Uterus (tissue), 2 donors: ENCODE measurements around the gene CHST9.

ENCODE experiments used
- POLR2A ChIP-seq, 2 donors: fragments of 450-650 bp; IDR thresholded peaks; one replicate each; pipeline ENCODE4 v1.6.1; 2016; ENCODE audit warnings: antibody characterized with exemption in 2 of 2, mild to moderate bottlenecking in 1 of 2, moderate library complexity in 1 of 2
- TF ChIP-seq, protein P1 (sequence below), 4 experiments: fragments of 200-600 bp in 2 of 4; fragments of 450-650 bp in 2 of 4; sonication (generic) in 2 of 4; IDR thresholded peaks; one replicate each; pipeline ENCODE4 v1.5.1; 2016 to 2019; ENCODE audit warnings: antibody characterized with exemption in 4 of 4, mild to moderate bottlenecking in 2 of 4, moderate library complexity in 1 of 4

DNA sequence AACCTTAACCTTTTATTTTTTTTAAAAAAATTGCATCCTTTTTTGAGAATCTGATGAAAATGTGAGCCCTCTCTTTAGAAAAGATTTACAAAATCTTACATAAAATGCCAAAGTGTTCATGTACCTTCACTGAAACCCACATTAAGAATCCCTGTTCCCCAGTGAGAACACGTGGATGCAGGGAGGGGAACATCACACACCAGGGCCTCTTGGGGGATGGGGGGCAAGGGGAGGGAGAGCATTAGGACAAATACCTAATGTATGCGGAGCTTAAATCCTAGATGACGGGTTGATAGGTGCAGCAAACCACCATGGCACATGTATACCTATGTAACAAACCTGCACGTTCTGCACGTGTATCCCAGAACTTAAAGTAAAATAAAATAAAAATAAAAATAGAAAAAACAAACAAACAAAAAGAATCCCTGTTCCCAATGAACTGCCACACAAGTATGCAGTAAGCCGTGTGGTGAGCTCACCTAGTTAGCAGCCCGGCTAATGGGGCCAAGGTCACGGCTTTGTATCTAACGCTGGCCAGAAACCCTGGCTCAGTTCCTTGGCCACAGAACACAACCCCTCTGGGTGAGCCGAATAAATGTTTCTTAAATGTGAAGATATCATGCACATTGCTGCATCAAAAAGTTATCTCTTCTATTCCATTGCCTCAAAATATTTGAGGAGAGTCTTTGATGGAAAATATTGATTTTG, 41.4 kb downstream of the CHST9 start:
- TF ChIP-seq POLR2A (IDR thresholded peaks at IDR 0.05): no peak
- TF ChIP-seq, protein P1, sequence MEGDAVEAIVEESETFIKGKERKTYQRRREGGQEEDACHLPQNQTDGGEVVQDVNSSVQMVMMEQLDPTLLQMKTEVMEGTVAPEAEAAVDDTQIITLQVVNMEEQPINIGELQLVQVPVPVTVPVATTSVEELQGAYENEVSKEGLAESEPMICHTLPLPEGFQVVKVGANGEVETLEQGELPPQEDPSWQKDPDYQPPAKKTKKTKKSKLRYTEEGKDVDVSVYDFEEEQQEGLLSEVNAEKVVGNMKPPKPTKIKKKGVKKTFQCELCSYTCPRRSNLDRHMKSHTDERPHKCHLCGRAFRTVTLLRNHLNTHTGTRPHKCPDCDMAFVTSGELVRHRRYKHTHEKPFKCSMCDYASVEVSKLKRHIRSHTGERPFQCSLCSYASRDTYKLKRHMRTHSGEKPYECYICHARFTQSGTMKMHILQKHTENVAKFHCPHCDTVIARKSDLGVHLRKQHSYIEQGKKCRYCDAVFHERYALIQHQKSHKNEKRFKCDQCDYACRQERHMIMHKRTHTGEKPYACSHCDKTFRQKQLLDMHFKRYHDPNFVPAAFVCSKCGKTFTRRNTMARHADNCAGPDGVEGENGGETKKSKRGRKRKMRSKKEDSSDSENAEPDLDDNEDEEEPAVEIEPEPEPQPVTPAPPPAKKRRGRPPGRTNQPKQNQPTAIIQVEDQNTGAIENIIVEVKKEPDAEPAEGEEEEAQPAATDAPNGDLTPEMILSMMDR (IDR thresholded peaks at IDR 0.05): no peak
